ENCODE measurements around the gene TMEM59L. TPM values are rescaled to one million over a fixed set of nuclear protein-coding genes. Genes with fewer than 3 reads are reported as not detected.

The TMEM59L gene
- total and polyA plus RNA-seq, 2 experiments from 2014 or later = 1.5 to 9.1 TPM

DNA sequence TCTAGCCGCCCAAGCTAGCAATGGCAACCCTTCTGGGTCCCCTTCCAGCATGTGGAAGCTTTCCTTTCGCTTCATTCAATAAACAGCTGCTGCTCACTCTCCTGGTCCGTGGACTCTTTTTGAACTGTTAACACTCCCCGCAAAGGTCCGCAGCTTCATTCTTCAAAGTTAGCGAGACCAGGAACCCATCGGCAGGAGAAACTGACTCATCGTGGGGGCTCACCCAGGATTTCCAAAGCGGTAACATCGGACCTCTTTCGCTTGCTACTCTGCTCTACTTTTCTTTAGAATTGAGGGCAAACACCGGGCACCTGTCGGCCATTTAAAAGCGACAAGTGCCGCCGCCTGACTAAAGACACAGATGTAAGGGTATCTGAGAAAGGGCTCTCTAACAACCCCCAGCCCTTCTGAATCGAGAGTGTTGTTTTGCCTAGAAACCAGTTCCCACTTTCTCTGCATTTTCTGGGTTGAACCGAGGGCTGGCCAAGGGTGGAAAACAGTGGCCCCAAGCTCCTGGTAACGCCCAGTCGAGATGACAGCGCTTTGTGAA lies 35.2 kb upstream of the TMEM59L start:
- H4K20me1 ChIP-seq (ENCODE audit: insufficient read depth, poor library complexity, severe bottlenecking) = peaks cover 9% of the 10 kb centered on the region
- no peak overlapping the region for H2AFZ ChIP-seq
- H3K36me3 ChIP-seq (replicated peaks; ENCODE audit: insufficient read depth, low read depth) = no peaks in the 10 kb centered on the region
- H3K9me2 ChIP-seq (replicated peaks; ENCODE audit: insufficient read depth) = no peaks in the 10 kb centered on the region
- peaks cover 10% of the 10 kb centered on the region for H3K4me1 ChIP-seq (ENCODE audit: insufficient read depth)
- peaks cover 13% of the 10 kb centered on the region for H3K79me2 ChIP-seq
- 92% methylated on average over 21 of the region's 21 CpGs for WGBS (ENCODE audit: low lambda C conversion rate, missing lambda C conversion rate)
- H3K27ac ChIP-seq = no peak overlapping the region
- no peak for DNase-seq (ENCODE audit: low spot score)
- H3K4me3 ChIP-seq = no peak overlapping the region
- TF ChIP-seq, protein P1, sequence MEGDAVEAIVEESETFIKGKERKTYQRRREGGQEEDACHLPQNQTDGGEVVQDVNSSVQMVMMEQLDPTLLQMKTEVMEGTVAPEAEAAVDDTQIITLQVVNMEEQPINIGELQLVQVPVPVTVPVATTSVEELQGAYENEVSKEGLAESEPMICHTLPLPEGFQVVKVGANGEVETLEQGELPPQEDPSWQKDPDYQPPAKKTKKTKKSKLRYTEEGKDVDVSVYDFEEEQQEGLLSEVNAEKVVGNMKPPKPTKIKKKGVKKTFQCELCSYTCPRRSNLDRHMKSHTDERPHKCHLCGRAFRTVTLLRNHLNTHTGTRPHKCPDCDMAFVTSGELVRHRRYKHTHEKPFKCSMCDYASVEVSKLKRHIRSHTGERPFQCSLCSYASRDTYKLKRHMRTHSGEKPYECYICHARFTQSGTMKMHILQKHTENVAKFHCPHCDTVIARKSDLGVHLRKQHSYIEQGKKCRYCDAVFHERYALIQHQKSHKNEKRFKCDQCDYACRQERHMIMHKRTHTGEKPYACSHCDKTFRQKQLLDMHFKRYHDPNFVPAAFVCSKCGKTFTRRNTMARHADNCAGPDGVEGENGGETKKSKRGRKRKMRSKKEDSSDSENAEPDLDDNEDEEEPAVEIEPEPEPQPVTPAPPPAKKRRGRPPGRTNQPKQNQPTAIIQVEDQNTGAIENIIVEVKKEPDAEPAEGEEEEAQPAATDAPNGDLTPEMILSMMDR (IDR thresholded peaks at IDR 0.05; ENCODE audit: poor library complexity) = no peak
- TF ChIP-seq EZH2 (IDR thresholded peaks at IDR 0.05; ENCODE audit: borderline replicate concordance) (no peak), EZH2phosphoT487 (IDR thresholded peaks at IDR 0.05; ENCODE audit: low read depth, severe bottlenecking, unreplicated experiment) (no peak)
- H3K4me2 ChIP-seq = no peak overlapping the region
- H3K9me3 ChIP-seq (ENCODE audit: low read depth) = no peaks in the 10 kb centered on the region
- no peaks in the 10 kb centered on the region for H3K27me3 ChIP-seq

GRCh38 chr19:18580311-18580710 lies 32.4 kb upstream of the TMEM59L start:
- TF ChIP-seq EZH2phosphoT487 (IDR thresholded peaks at IDR 0.05; ENCODE audit: low read depth, severe bottlenecking, unreplicated experiment) = no peak
- no peak for TF ChIP-seq EZH2 (IDR thresholded peaks at IDR 0.05; ENCODE audit: borderline replicate concordance)
- TF ChIP-seq, protein P1 (IDR thresholded peaks at IDR 0.05; ENCODE audit: poor library complexity) = no peak
- WGBS (ENCODE audit: low lambda C conversion rate, missing lambda C conversion rate) = 79% methylated on average over 7 of the region's 7 CpGs
- Histone ChIP-seq H3K9me2 (replicated peaks; ENCODE audit: insufficient read depth) (no peaks in the 10 kb centered on the region), H2AFZ (no peak overlapping the region), H3K27me3 (no peaks in the 10 kb centered on the region), H3K9me3 (ENCODE audit: low read depth) (no peaks in the 10 kb centered on the region), H3K4me3 (no peak overlapping the region), H3K4me1 (ENCODE audit: insufficient read depth) (no peaks in the 10 kb centered on the region), H3K36me3 (replicated peaks; ENCODE audit: insufficient read depth, low read depth) (no peaks in the 10 kb centered on the region), H3K4me2 (no peak overlapping the region), H3K27ac (no peak overlapping the region), H3K79me2 (no peaks in the 10 kb centered on the region), H4K20me1 (ENCODE audit: insufficient read depth, poor library complexity, severe bottlenecking) (no peaks in the 10 kb centered on the region)
- no peak for DNase-seq (ENCODE audit: low spot score)

DNA sequence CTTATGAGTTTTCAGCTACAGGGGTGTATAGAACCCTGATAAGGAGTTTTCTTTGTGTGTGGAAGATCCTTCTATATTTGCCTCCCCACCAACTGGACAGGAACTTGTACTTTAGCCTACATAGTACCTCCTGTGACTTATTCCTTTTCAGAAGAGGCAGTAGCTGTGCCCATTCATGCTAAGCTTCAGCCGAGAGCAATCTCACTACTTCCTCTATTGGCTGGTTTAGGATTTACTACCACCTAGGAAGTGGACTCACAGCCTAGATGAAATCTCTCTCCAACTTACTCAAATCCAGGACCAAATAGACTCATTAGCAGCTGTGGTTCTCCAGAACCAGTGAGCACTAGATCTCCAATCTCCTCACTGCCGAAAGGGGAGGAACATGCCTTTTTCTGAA lies 26.4 kb upstream of the TMEM59L start:
- H3K9me3 ChIP-seq (ENCODE audit: low read depth) = no peaks in the 10 kb centered on the region
- DNase-seq (ENCODE audit: low spot score) = no peak
- no peak overlapping the region for H3K4me3 ChIP-seq
- H3K79me2 ChIP-seq = peaks cover 4% of the 10 kb centered on the region
- TF ChIP-seq, protein P1 (IDR thresholded peaks at IDR 0.05; ENCODE audit: poor library complexity) = no peak
- TF ChIP-seq EZH2phosphoT487 (IDR thresholded peaks at IDR 0.05; ENCODE audit: low read depth, severe bottlenecking, unreplicated experiment) (no peak), EZH2 (IDR thresholded peaks at IDR 0.05; ENCODE audit: borderline replicate concordance) (no peak)
- H3K9me2 ChIP-seq (replicated peaks; ENCODE audit: insufficient read depth) = no peaks in the 10 kb centered on the region
- peaks cover 13% of the 10 kb centered on the region for H3K4me1 ChIP-seq (ENCODE audit: insufficient read depth)
- WGBS (ENCODE audit: low lambda C conversion rate, missing lambda C conversion rate) = 63% methylated on average over 2 of the region's 2 CpGs
- H2AFZ ChIP-seq = no peak overlapping the region
- H3K36me3 ChIP-seq (replicated peaks; ENCODE audit: insufficient read depth, low read depth) = no peaks in the 10 kb centered on the region
- H3K27me3 ChIP-seq = no peaks in the 10 kb centered on the region
- no peak overlapping the region for H3K4me2 ChIP-seq
- no peaks in the 10 kb centered on the region for H4K20me1 ChIP-seq (ENCODE audit: insufficient read depth, poor library complexity, severe bottlenecking)
- H3K27ac ChIP-seq = no peak overlapping the region
